ENCODE data around the gene SPATA33.
"Not testable (repeated sequence)": the region's sequence is repeated elsewhere in the genome, so short reads cannot be mapped to it uniquely, and the experiment has no call there.

SPATA33 gene

DNA sequence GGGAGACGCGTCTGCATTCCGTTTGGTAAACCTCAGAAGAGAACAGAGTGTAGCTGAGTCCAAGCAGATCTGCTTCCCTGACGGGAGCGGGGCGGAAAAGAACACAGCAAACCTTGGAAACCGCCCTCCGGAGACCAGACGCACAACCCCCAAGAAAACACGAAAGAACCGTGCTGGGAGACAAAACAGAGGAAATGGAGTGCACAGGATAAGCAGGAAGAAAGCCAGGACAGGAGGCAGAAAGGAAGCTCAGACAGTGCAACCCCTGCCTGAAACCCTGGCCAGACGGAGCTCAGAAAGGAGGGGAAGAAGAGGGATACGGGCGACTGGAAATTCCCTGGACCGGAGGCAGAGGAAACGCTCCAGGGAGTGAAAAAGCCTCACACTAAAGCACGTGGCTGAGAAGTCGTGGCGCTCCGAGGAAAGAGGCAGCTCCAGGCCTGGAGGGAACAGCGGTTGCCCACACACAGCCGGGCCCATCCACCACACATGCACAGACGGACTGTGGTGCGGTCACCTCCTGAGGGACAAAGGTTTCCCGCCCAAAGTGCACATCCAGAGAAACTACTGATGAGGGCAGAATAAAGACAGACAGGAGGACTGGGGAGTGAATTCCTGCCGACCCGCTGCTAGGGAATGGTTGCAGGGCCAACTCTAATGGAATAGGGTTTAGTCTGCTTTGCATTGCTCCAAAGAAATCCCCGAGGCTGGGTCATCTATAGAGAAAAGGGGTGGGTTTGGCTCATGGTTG, 34.0 kb upstream of the SPATA33 start:
- H3K4me3 ChIP-seq (replicated peaks; ENCODE audit: low read depth, low read length) = no peak overlapping the region
- no peaks in the 10 kb centered on the region; the same call in 1 of the 2 replicates for H3K27me3 ChIP-seq (replicated peaks; ENCODE audit: control insufficient read depth, insufficient read depth, low read length)
- H3K36me3 ChIP-seq (ENCODE audit: control insufficient read depth, insufficient read depth, low read length) = no peaks in the 10 kb centered on the region
- no peak for DNase-seq (ENCODE audit: extremely low read depth, insufficient read length)
- no peak for TF ChIP-seq CTCF (IDR thresholded peaks at IDR 0.05; ENCODE audit: insufficient read depth, low read length, poor library complexity, severe bottlenecking)

GRCh38 chr16:89624777-89625761, 32.6 kb upstream of the SPATA33 start:
- no peaks in the 10 kb centered on the region; the same call in 1 of the 2 replicates for H3K27me3 ChIP-seq (replicated peaks; ENCODE audit: control insufficient read depth, insufficient read depth, low read length)
- no peak overlapping the region for H3K4me3 ChIP-seq (replicated peaks; ENCODE audit: low read depth, low read length)
- no peak for TF ChIP-seq CTCF (IDR thresholded peaks at IDR 0.05; ENCODE audit: insufficient read depth, low read length, poor library complexity, severe bottlenecking)
- H3K36me3 ChIP-seq (ENCODE audit: control insufficient read depth, insufficient read depth, low read length) = no peaks in the 10 kb centered on the region
- no peak for DNase-seq (ENCODE audit: extremely low read depth, insufficient read length)

GRCh38 chr16:89629827-89630610, 27.6 kb upstream of the SPATA33 start:
- Histone ChIP-seq H3K36me3 (ENCODE audit: control insufficient read depth, insufficient read depth, low read length) (no peaks in the 10 kb centered on the region), H3K4me3 (replicated peaks; ENCODE audit: low read depth, low read length) (no peak overlapping the region), H3K27me3 (replicated peaks; ENCODE audit: control insufficient read depth, insufficient read depth, low read length) (no peaks in the 10 kb centered on the region; the same call in 1 of the 2 replicates)
- DNase-seq (ENCODE audit: extremely low read depth, insufficient read length) = no peak
- no peak for TF ChIP-seq CTCF (IDR thresholded peaks at IDR 0.05; ENCODE audit: insufficient read depth, low read length, poor library complexity, severe bottlenecking)

- Histone ChIP-seq H3K4me3 (replicated peaks; ENCODE audit: low read depth, low read length) (no peak overlapping the region), H3K27me3 (replicated peaks; ENCODE audit: control insufficient read depth, insufficient read depth, low read length) (no peaks in the 10 kb centered on the region; the same call in 1 of the 2 replicates), H3K36me3 (ENCODE audit: control insufficient read depth, insufficient read depth, low read length) (no peaks in the 10 kb centered on the region)
- TF ChIP-seq CTCF (IDR thresholded peaks at IDR 0.05; ENCODE audit: insufficient read depth, low read length, poor library complexity, severe bottlenecking) = no peak
- no peak for DNase-seq (ENCODE audit: extremely low read depth, insufficient read length)
Observed at GRCh38 chr16:89633064-89633631, 24.5 kb upstream of the SPATA33 start.

GRCh38 chr16:89634463-89635385, 22.9 kb upstream of the SPATA33 start:
- H3K4me3 ChIP-seq (replicated peaks; ENCODE audit: low read depth, low read length); DNase-seq (ENCODE audit: extremely low read depth, insufficient read length); H3K36me3 ChIP-seq (ENCODE audit: control insufficient read depth, insufficient read depth, low read length); H3K27me3 ChIP-seq (replicated peaks; ENCODE audit: control insufficient read depth, insufficient read depth, low read length): not testable (repeated sequence)
